HCT116 (cell line): ENCODE data around the gene MOCS1. TPM values are rescaled to one million over a fixed set of nuclear protein-coding genes. Genes with fewer than 3 reads are reported as not detected.

Source experiments
- ATAC-seq: fragments of 200-7000 bp; cut with Tn5 transposase; 2 replicates; pipeline ENCODE4 v1.9.1; 2020; ENCODE audit warnings: mild to moderate bottlenecking, moderate library complexity
- BruUV-seq: library from RNA; stranded (reverse); fragments of 400-500 nt; replicated peaks from 2 replicates; lab custom pipeline; 2021; lab: Mats Ljungman, UMichigan
- CTCF ChIA-PET: fragments of 300-600 bp; sonication (Branson Sonifier 250); formaldehyde crosslinking; loops from one replicate; lab custom pipeline; 2021; ENCODE audit warnings: antibody characterized with exemption; lab: Charles Lee
- POLR2A ChIA-PET: fragments of 300-600, 350-600 bp; sonication (Branson Sonifier 250); formaldehyde crosslinking; loops from one replicate; lab custom pipeline; 2021; ENCODE audit warnings: antibody characterized with exemption; lab: Charles Lee
- RAD21 ChIA-PET, 2 experiments: fragments of 300-600 bp; sonication (Branson Sonifier 250); formaldehyde crosslinking; loops; one replicate each; lab custom pipeline; 2023; ENCODE audit warnings: low total read pairs in 2 of 2; ENCODE audit not compliant: uncharacterized antibody in 2 of 2, unreplicated experiment in 2 of 2, low non-redundant PET in 1 of 2; lab: Charles Lee
- DNase-seq: peaks from one replicate; pipeline ENCODE4 v3.0.0-alpha.2; 2010; ENCODE audit warnings: low read depth, low spot score
- H2AFZ ChIP-seq: fragments of 200-600 bp; shearing (Covaris generic), sonication (generic); 2 replicates; pipeline ENCODE4 v1.6.1; 2017; ENCODE audit warnings: low read depth, mixed run types, mixed read lengths, antibody characterized with exemption, low read length; ENCODE audit not compliant: poor library complexity, severe bottlenecking
- H3K27ac ChIP-seq: 2 replicates; pipeline ENCODE4 v1.5.1; 2012; ENCODE audit warnings: low read depth, low read length
- H3K27me3 ChIP-seq: fragments of 200-600 bp; sonication (generic); 2 replicates; pipeline ENCODE4 v1.6.1; 2016; ENCODE audit warnings: mixed run types, low read length, mixed read lengths; ENCODE audit not compliant: insufficient read depth
- H3K36me3 ChIP-seq, 2 experiments: fragments of 200-500 bp in 1 of 2; fragments of 200-600 bp in 1 of 2; sonication (Bioruptor generic) in 1 of 2; sonication (generic) in 1 of 2; 2 replicates each; pipeline versions ENCODE4 v1.5.1 to v1.6.1; 2014 to 2016; ENCODE audit warnings: low read length in 2 of 2, inconsistent platforms in 1 of 2, mixed read lengths in 1 of 2, mixed run types in 1 of 2; ENCODE audit not compliant: insufficient read depth in 2 of 2, control insufficient read depth in 1 of 2
- H3K4me1 ChIP-seq, 2 experiments: fragments of 200-600 bp in 1 of 2; sonication (generic) in 1 of 2; 2 replicates each; pipeline versions ENCODE4 v1.5.1 to v1.6.1; 2012 to 2017; ENCODE audit warnings: low read length in 2 of 2, inconsistent platforms in 1 of 2, mild to moderate bottlenecking in 1 of 2, mixed read lengths in 1 of 2, mixed run types in 1 of 2, moderate library complexity in 1 of 2; ENCODE audit not compliant: insufficient read depth in 2 of 2, control insufficient read depth in 1 of 2
- H3K4me2 ChIP-seq: fragments of 200-600 bp; sonication (generic); 2 replicates; pipeline ENCODE4 v1.6.1; 2017; ENCODE audit warnings: mixed run types, low read length, mixed read lengths
- H3K4me3 ChIP-seq, 2 experiments: fragments of 200-600 bp in 1 of 2; sonication (generic) in 1 of 2; replicated peaks in 1 of 2; 2 replicates each; pipeline ENCODE4 v1.5.1; 2011 to 2016; ENCODE audit warnings: low read length in 2 of 2, control low read depth in 1 of 2, low read depth in 1 of 2, mild to moderate bottlenecking in 1 of 2, mixed read lengths in 1 of 2, mixed run types in 1 of 2
- H3K79me2 ChIP-seq: fragments of 200-600 bp; sonication (generic); 2 replicates; pipeline ENCODE4 v1.6.1; 2017; ENCODE audit warnings: mild to moderate bottlenecking, mixed run types, low read length, moderate library complexity, mixed read lengths; ENCODE audit not compliant: insufficient read depth
- H3K9ac ChIP-seq: fragments of 200-600 bp; sonication (generic); 2 replicates; pipeline ENCODE4 v1.6.1; 2016; ENCODE audit warnings: low read length, mixed read lengths
- H3K9me2 ChIP-seq: fragments of 200-600 bp; sonication (generic), shearing (Covaris generic); 2 replicates; pipeline ENCODE4 v1.6.1; 2017; ENCODE audit warnings: mixed run types, mild to moderate bottlenecking, moderate library complexity; ENCODE audit not compliant: insufficient read depth
- H3K9me3 ChIP-seq, 2 experiments: fragments of 200-500 bp in 1 of 2; fragments of 200-600 bp in 1 of 2; sonication (Bioruptor generic) in 1 of 2; sonication (generic) in 1 of 2; 2 replicates each; pipeline ENCODE4 v1.6.1; 2014 to 2017; ENCODE audit warnings: low read length in 2 of 2, mixed read lengths in 2 of 2, inconsistent platforms in 1 of 2, low read depth in 1 of 2, mild to moderate bottlenecking in 1 of 2, mixed run types in 1 of 2, moderate library complexity in 1 of 2; ENCODE audit not compliant: control insufficient read depth in 1 of 2, insufficient read depth in 1 of 2
- H4K20me1 ChIP-seq: fragments of 200-600 bp; sonication (generic), shearing (Covaris generic); 2 replicates; pipeline ENCODE4 v1.6.1; 2017; ENCODE audit warnings: mixed run types, mild to moderate bottlenecking, moderate library complexity; ENCODE audit not compliant: insufficient read depth
- CBX3 ChIP-seq: IDR thresholded peaks from 2 replicates; pipeline ENCODE4 v1.6.1; 2012; ENCODE audit warnings: low read depth
- CEBPB ChIP-seq: IDR thresholded peaks from 2 replicates; pipeline ENCODE4 v1.6.1; 2012; ENCODE audit warnings: low read depth
- CTCF ChIP-seq, 3 experiments: fragments of 200-600 bp in 1 of 3; sonication (generic) in 1 of 3; IDR thresholded peaks in 2 of 3; conservative IDR thresholded peaks in 1 of 3; 2 replicates each; pipeline ENCODE4 v1.5.1; 2012 to 2017; ENCODE audit warnings: low read depth in 2 of 3, low read length in 2 of 3, antibody characterized with exemption in 1 of 3, borderline replicate concordance in 1 of 3, control low read depth in 1 of 3, mild to moderate bottlenecking in 1 of 3, mixed read lengths in 1 of 3, mixed run types in 1 of 3, moderate library complexity in 1 of 3; ENCODE audit not compliant: insufficient read depth in 1 of 3
- EGR1 ChIP-seq: IDR thresholded peaks from 2 replicates; pipeline ENCODE4 v1.6.1; 2012; ENCODE audit warnings: low read depth
- ELF1 ChIP-seq: IDR thresholded peaks from 2 replicates; pipeline ENCODE4 v1.6.1; 2012; ENCODE audit warnings: low read depth, borderline replicate concordance
- EZH2 ChIP-seq: fragments of 200-600 bp; sonication (generic); IDR thresholded peaks from 2 replicates; pipeline ENCODE4 v1.6.1; 2017; ENCODE audit warnings: antibody characterized with exemption, mixed run types
- EZH2phosphoT487 ChIP-seq: fragments of 200-600 bp; IDR thresholded peaks from 2 replicates; pipeline ENCODE4 v1.6.1; 2018; ENCODE audit warnings: antibody characterized with exemption, borderline replicate concordance
- FOSL1 ChIP-seq: IDR thresholded peaks from 2 replicates; pipeline ENCODE4 v1.6.1; 2012; ENCODE audit warnings: low read depth
- POLR2A ChIP-seq: IDR thresholded peaks from 2 replicates; pipeline ENCODE4 v1.7.0; 2011; ENCODE audit warnings: borderline replicate concordance; ENCODE audit not compliant: insufficient read depth, insufficient read length; ENCODE audit errors: extremely low read depth
- RAD21 ChIP-seq: IDR thresholded peaks from 2 replicates; pipeline ENCODE4 v1.6.1; 2012; ENCODE audit warnings: low read depth, mild to moderate bottlenecking
- SP1 ChIP-seq: IDR thresholded peaks from 2 replicates; pipeline ENCODE4 v1.6.1; 2012; ENCODE audit warnings: low read depth
- SRF ChIP-seq: IDR thresholded peaks from 2 replicates; pipeline ENCODE4 v1.6.1; 2012; ENCODE audit warnings: low read depth
- YY1 ChIP-seq: IDR thresholded peaks from 2 replicates; pipeline ENCODE4 v1.6.1; 2011; ENCODE audit warnings: low read length, low read depth, moderate library complexity, mild to moderate bottlenecking; ENCODE audit not compliant: insufficient replicate concordance; ENCODE audit errors: extremely low read depth
- ZFX ChIP-seq: fragments of 450-650 bp; IDR thresholded peaks from 2 replicates; pipeline ENCODE4 v1.6.1; 2017
- ZNF274 ChIP-seq: fragments of 200-500 bp; sonication (Bioruptor generic); IDR thresholded peaks from 2 replicates; pipeline ENCODE4 v1.6.1; 2014; ENCODE audit warnings: mild to moderate bottlenecking, low read depth, low read length, inconsistent platforms
- intact Hi-C: fragments of 100-400 bp; cut with micrococcal nuclease; formaldehyde crosslinking; loops from 2 replicates; pipeline ENCODE4 v1.10.0; 2022
- total RNA-seq: library from RNA; stranded (reverse); gene quantifications from one replicate; pipeline ENCODE4 v1.2.1, GENCODE V29; 2021; ENCODE audit not compliant: unreplicated experiment

The MOCS1 gene
- total RNA-seq, 1 experiment from 2014 or later: 9.3 TPM

GRCh38 chr6:39952167-39952566 is 17.9 kb upstream of the MOCS1 start:
- no peak overlapping the region for H3K9ac ChIP-seq
- peaks cover 62% of the 10 kb centered on the region for H3K27me3 ChIP-seq
- no peaks in the 10 kb centered on the region for H3K4me1 ChIP-seq
- ATAC-seq (no peak), DNase-seq (no peak)
- POLR2A ChIA-PET: no interaction called here
- H3K9me2 ChIP-seq: no peaks in the 10 kb centered on the region
- no peak overlapping the region for H3K27ac ChIP-seq
- TF ChIP-seq EZH2phosphoT487 (no peak), ELF1 (no peak), EZH2 (no peak), CBX3 (no peak), SP1 (no peak), EGR1 (no peak), ZNF274 (no peak), RAD21 (no peak), CTCF (IDR thresholded peaks at IDR 0.05 in 2 of 3, conservative IDR thresholded peaks at IDR 0.05 in 1 of 3; ENCODE audit: borderline replicate concordance in 1 of 3, insufficient read depth in 1 of 3, low read depth in 2 of 3, low read length in 2 of 3) (no peak), CEBPB (no peak), POLR2A (no peak), YY1 (no peak), SRF (no peak), ZFX (no peak), FOSL1 (no peak)
- no peak overlapping the region for H3K4me2 ChIP-seq
- no TSS peak for BruUV-seq
- CTCF ChIA-PET: no interaction called here
- H3K79me2 ChIP-seq: no peaks in the 10 kb centered on the region
- H3K9me3 ChIP-seq: no peaks in the 10 kb centered on the region
- no peaks in the 10 kb centered on the region for H3K36me3 ChIP-seq
- no peak overlapping the region for H2AFZ ChIP-seq
- no peaks in the 10 kb centered on the region for H4K20me1 ChIP-seq
- H3K4me3 ChIP-seq: no peak overlapping the region
- intact Hi-C loops: no loop called here
- RAD21 ChIA-PET: no interaction called here
